AG09309 (cell line): ENCODE data around the gene RTL10.

Experiments
- DNase-seq: peaks from one replicate; pipeline ENCODE4 v3.0.0-alpha.2; 2010; ENCODE audit warnings: low read depth
- H3K4me3 ChIP-seq: 2 replicates; pipeline ENCODE4 v1.5.1; 2011; ENCODE audit warnings: mild to moderate bottlenecking, low read depth, low read length, moderate library complexity; ENCODE audit not compliant: control insufficient read depth
- CTCF ChIP-seq: IDR thresholded peaks from 2 replicates; pipeline ENCODE4 v1.5.1; 2011; ENCODE audit warnings: mild to moderate bottlenecking, low read depth, low read length, inconsistent platforms; ENCODE audit not compliant: insufficient read depth, control insufficient read depth; ENCODE audit errors: missing control alignments

The RTL10 gene

DNA sequence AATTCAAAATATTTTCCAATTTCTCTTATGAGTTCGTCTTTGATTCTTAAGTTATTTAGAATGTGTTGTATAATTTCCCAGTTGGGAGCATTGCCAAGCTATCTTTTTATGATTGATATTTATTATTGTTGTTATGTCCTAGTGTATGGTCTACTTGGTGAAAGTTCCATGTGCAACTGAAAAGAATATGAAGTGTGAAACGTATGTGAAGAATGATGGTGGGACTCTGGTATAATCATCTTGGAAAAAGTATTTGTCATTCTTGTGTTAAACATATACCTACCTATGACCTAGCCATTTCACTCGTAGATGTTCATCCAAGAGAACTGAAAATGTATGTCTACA, 12.0 kb upstream of the RTL10 start:
- no peak for DNase-seq
- no peak for TF ChIP-seq CTCF
- H3K4me3 ChIP-seq = no peak overlapping the region

DNA sequence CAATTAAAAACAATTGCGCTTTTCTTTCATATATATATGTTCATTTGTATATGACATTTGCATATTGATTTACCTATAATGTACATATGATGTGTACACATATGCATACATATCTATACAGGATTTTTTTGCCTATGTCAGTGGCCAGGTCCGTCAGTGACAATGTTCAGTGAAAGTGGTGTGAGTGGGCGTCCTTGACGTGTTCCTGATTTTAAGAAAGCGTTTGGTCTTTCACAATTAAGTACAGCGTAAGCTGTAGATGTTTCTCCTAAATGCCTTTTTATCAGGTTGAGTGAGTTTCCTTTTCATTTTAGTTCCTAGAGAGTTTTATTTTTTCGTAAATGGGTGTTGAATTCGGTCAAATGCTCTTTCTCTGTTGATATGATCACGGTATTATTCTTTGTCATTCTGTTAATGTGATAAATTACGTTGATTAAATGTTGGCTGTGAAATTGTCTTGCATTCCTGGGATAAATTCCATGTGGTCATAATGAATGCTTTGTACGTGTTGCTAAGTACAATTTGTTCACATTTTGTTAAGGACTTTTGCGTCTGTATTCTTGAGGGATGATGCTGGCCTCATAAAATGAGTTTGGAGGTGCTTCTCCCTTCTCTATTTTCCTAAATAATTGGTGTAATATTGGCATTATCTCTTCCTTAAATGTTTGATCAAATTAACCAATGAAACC, 10.6 kb upstream of the RTL10 start:
- H3K4me3 ChIP-seq = no peak overlapping the region
- DNase-seq = no peak
- no peak for TF ChIP-seq CTCF

DNA sequence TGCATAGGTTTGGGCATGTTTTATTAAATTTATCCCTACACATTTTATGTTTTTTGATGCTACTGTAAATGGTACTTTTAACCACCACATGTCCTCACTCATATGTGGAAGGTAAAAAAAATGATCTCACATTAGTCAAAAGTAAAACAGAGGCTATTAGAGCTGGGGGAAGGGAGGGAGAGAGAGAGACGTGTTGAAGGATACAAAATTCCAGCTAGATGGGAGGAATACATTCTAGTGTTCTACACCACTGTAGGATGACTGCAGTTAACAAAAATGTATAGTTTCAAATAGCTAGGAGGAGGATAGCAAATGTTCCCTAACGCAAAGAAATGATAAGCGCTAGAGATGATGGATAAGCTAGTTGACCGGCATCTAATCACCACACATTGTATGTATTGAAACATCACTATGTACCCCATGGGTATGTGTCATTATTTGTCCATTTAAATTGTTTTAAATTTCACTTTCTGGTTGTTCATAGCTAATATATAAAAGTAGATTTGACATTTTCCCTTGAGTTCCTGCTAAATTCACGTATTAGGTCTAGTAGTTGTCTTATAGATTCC, 9.9 kb upstream of the RTL10 start:
- no peak for DNase-seq
- no peak overlapping the region for H3K4me3 ChIP-seq
- no peak for TF ChIP-seq CTCF

DNA sequence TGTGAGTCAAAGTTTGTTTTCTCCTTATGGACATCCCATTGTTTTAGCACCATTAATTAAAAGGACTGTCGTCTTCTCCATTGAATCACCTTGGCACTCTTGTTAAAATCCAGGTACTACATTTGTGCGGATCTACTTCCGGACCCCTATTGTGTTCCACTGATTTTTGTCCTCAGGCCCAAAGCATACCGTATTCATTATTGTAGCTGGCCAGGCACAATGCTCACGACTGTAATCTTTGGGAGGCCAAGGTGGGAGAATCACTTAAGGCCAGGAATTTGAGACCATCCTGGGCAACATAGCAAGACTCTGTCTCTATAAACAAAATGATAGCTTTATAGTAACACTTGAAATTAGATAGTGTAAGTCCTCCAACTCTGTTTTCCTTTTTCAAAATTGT, 8.9 kb upstream of the RTL10 start:
- no peak for DNase-seq
- H3K4me3 ChIP-seq = no peak overlapping the region
- TF ChIP-seq CTCF = no peak

- TF ChIP-seq CTCF = no peak
- H3K4me3 ChIP-seq = no peak overlapping the region
- DNase-seq = no peak
Observed at GRCh38 chr22:19862619-19863246, 8.1 kb upstream of the RTL10 start.

- no peak overlapping the region for H3K4me3 ChIP-seq
- TF ChIP-seq CTCF = no peak
- no peak for DNase-seq
Observed at GRCh38 chr22:19859861-19860510, 5.3 kb upstream of the RTL10 start.
